Measurements from ENCODE around the gene PRKCH.

- TF ChIP-seq TCF4 (CRISPR knock-in tag; IDR thresholded peaks at IDR 0.05; ENCODE audit: borderline replicate concordance) (no peak), GLIS3 (CRISPR knock-in tag; IDR thresholded peaks at IDR 0.05) (no peak), RARB (CRISPR knock-in tag; IDR thresholded peaks at IDR 0.05) (no peak), CREB5 (CRISPR knock-in tag; IDR thresholded peaks at IDR 0.05; ENCODE audit: low read depth) (no peak), ZC3H10 (CRISPR knock-in tag; IDR thresholded peaks at IDR 0.05) (no peak), POU6F1 (CRISPR knock-in tag; IDR thresholded peaks at IDR 0.05; ENCODE audit: borderline replicate concordance, low read depth) (no peak), PATZ1 (CRISPR knock-in tag; IDR thresholded peaks at IDR 0.05; ENCODE audit: borderline replicate concordance) (no peak)
Observed at GRCh38 chr14:61484031-61484430, 162.7 kb downstream of the PRKCH start.

All from SK-N-SH treated with all-trans-retinoic acid at 6 μM for 48 hours (cell line).